Uterus (tissue), 4 donors: ENCODE measurements around the gene ZFP2. TPM values are rescaled to one million over a fixed set of nuclear protein-coding genes. Genes with fewer than 3 reads are reported as not detected.

ENCODE experiments used
- DNase-seq, 2 donors: peaks; one replicate each; pipeline ENCODE4 v3.0.0-alpha.2; 2019 to 2020
- H3K27ac ChIP-seq, 2 donors: fragments of 200-600 bp; sonication (generic); 1 replicate in 1 of 2; 2 replicates in 1 of 2; pipeline ENCODE4 v1.5.1; 2016 to 2018
- H3K27me3 ChIP-seq, 2 donors: fragments of 200-600 bp; sonication (generic); one replicate each; pipeline ENCODE4 v1.5.1; 2018 to 2019; ENCODE audit warnings: control low read depth in 1 of 2
- H3K36me3 ChIP-seq, 2 donors: fragments of 200-600 bp; sonication (generic); one replicate each; pipeline ENCODE4 v1.5.1; 2019; ENCODE audit warnings: control low read depth in 1 of 2
- H3K4me1 ChIP-seq, 2 donors: fragments of 200-600 bp; sonication (generic); one replicate each; pipeline ENCODE4 v1.5.1; 2018 to 2019; ENCODE audit warnings: control low read depth in 1 of 2
- H3K4me3 ChIP-seq, 2 donors: fragments of 200-600 bp; sonication (generic); 1 replicate in 1 of 2; 2 replicates in 1 of 2; pipeline ENCODE4 v1.5.1; 2018 to 2019; ENCODE audit warnings: mild to moderate bottlenecking in 1 of 2
- H3K9me3 ChIP-seq, 2 donors: fragments of 200-600 bp; sonication (generic); one replicate each; pipeline ENCODE4 v1.5.1; 2019; ENCODE audit warnings: control low read depth in 1 of 2
- POLR2A ChIP-seq, 2 donors: fragments of 450-650 bp; IDR thresholded peaks; one replicate each; pipeline ENCODE4 v1.6.1; 2016; ENCODE audit warnings: antibody characterized with exemption in 2 of 2, mild to moderate bottlenecking in 1 of 2, moderate library complexity in 1 of 2
- intact Hi-C: fragments of 100-400 bp; cut with DNase I; formaldehyde crosslinking; loops from one replicate; pipeline ENCODE4 v1.15.1; 2023; ENCODE audit warnings: low total_unique reads
- total RNA-seq, 4 donors: library from RNA; depleted of rRNA in 3 of 4; stranded (reverse); fragments of >200 nt in 3 of 4; gene quantifications; one replicate each; pipeline versions ENCODE4 v1.1.0 to v1.2.4, GENCODE V29; 2014 to 2023
- TF ChIP-seq, protein P1 (sequence below), 4 experiments: fragments of 200-600 bp in 2 of 4; fragments of 450-650 bp in 2 of 4; sonication (generic) in 2 of 4; IDR thresholded peaks; one replicate each; pipeline ENCODE4 v1.5.1; 2016 to 2019; ENCODE audit warnings: antibody characterized with exemption in 4 of 4, mild to moderate bottlenecking in 2 of 4, moderate library complexity in 1 of 4
- donor health status: DM: yes; HTN: yes; CAD: no.

The ZFP2 gene
- total RNA-seq, 4 donors from 2014 or later, result 0.26 to 8.4 (median 3.7) TPM

GRCh38 chr5:178965465-178966055 is 69.8 kb downstream of the ZFP2 start:
- Histone ChIP-seq H3K27ac (no peak overlapping the region), H3K4me1 (no peaks in the 10 kb centered on the region), H3K4me3 (no peak overlapping the region), H3K27me3 (no peaks in the 10 kb centered on the region), H3K9me3 (peaks cover 0 to 84% of the 10 kb centered on the region in 2 donors), H3K36me3 (no peaks in the 10 kb centered on the region)
- DNase-seq, result no peak
- TF ChIP-seq POLR2A (IDR thresholded peaks at IDR 0.05), result no peak
- TF ChIP-seq, protein P1, sequence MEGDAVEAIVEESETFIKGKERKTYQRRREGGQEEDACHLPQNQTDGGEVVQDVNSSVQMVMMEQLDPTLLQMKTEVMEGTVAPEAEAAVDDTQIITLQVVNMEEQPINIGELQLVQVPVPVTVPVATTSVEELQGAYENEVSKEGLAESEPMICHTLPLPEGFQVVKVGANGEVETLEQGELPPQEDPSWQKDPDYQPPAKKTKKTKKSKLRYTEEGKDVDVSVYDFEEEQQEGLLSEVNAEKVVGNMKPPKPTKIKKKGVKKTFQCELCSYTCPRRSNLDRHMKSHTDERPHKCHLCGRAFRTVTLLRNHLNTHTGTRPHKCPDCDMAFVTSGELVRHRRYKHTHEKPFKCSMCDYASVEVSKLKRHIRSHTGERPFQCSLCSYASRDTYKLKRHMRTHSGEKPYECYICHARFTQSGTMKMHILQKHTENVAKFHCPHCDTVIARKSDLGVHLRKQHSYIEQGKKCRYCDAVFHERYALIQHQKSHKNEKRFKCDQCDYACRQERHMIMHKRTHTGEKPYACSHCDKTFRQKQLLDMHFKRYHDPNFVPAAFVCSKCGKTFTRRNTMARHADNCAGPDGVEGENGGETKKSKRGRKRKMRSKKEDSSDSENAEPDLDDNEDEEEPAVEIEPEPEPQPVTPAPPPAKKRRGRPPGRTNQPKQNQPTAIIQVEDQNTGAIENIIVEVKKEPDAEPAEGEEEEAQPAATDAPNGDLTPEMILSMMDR (IDR thresholded peaks at IDR 0.05), result no peak
- intact Hi-C loops, result no loop called here

GRCh38 chr5:178981381-178981780 is 85.7 kb downstream of the ZFP2 start:
- Histone ChIP-seq H3K36me3 (no peaks in the 10 kb centered on the region), H3K9me3 (peaks cover 0 to 64% of the 10 kb centered on the region in 2 donors), H3K4me3 (no peak overlapping the region), H3K27me3 (no peaks in the 10 kb centered on the region), H3K4me1 (no peaks in the 10 kb centered on the region), H3K27ac (no peak overlapping the region)
- no peak for DNase-seq
- intact Hi-C loops, result no loop called here
- TF ChIP-seq POLR2A (IDR thresholded peaks at IDR 0.05), result no peak
- TF ChIP-seq, protein P1 (IDR thresholded peaks at IDR 0.05), result no peak

Other genes with a start within 250 kb of the ZFP2 start
- 10 to 100 TPM in 2 of 4 donors, 1 to 10 TPM in 2; 8.2 to 17.0 (median 13.2) TPM for gene ZNF354A, start 165.3 kb upstream of the ZFP2 start, total RNA-seq
- gene ZNF354B, start 36.0 kb upstream of the ZFP2 start, total RNA-seq, result 10 to 100 TPM; 24.1 to 49.7 (median 28.3) TPM
- 10 to 100 TPM in 1 of 4 donors, 1 to 10 TPM in 2, under 1 TPM in 1; 0.59 to 11.8 (median 6.9) TPM for gene ZNF454, start 45.3 kb downstream of the ZFP2 start, total RNA-seq
- not detected for gene GRM6, start 99.4 kb downstream of the ZFP2 start, total RNA-seq
- gene ZNF879, start 127.9 kb downstream of the ZFP2 start, total RNA-seq, result 10 to 100 TPM in 1 of 4 donors, 1 to 10 TPM in 3; 6.9 to 11.8 (median 8.2) TPM
- 10 to 100 TPM in 2 of 4 donors, 1 to 10 TPM in 2; 5.9 to 38.7 (median 11.8) TPM for gene ZNF354C, start 164.5 kb downstream of the ZFP2 start, total RNA-seq